Endothelial cell of umbilical vein (primary cell): Measurements from ENCODE around the gene DUOX2. TPM values are rescaled to one million over a fixed set of nuclear protein-coding genes. Genes with fewer than 3 reads are reported as not detected.

Source experiments
- BruUV-seq: library from RNA; stranded (reverse); fragments of 400-500 nt; replicated peaks from 2 replicates; lab custom pipeline; 2021; lab: Mats Ljungman, UMichigan
- CTCF ChIA-PET: fragments of 300-600, 350-600 bp; sonication (Branson Sonifier 250); formaldehyde crosslinking; loops from one replicate; lab custom pipeline; 2021; ENCODE audit warnings: antibody characterized with exemption, inconsistent platforms; lab: Charles Lee
- POLR2A ChIA-PET: fragments of 300-600, 350-600 bp; sonication (Branson Sonifier 250); formaldehyde crosslinking; loops from one replicate; lab custom pipeline; 2021; ENCODE audit warnings: antibody characterized with exemption, inconsistent platforms; lab: Charles Lee
- DNase-seq: peaks from one replicate; pipeline ENCODE4 v3.0.0-alpha.2; 2011; ENCODE audit warnings: low read depth, low spot score
- FAIRE-seq: peaks from 2 replicates; lab custom pipeline; 2011; peaks lifted over from hg19 to GRCh38; lab: Jason Lieb, UNC
- H2AFZ ChIP-seq: 2 replicates; pipeline ENCODE4 v1.6.0; 2012; ENCODE audit warnings: low read depth, low read length, control low read depth, inconsistent platforms
- H3K27ac ChIP-seq: 2 replicates; pipeline ENCODE4 v1.5.1; 2011; ENCODE audit warnings: low read depth, mild to moderate bottlenecking, control low read depth, low read length, moderate library complexity; ENCODE audit not compliant: insufficient read depth
- H3K27me3 ChIP-seq, 2 experiments: 2 replicates each; pipeline versions ENCODE4 v1.6.0 to v1.6.1; 2011; ENCODE audit warnings: low read length in 2 of 2, mixed read lengths in 1 of 2; ENCODE audit not compliant: control insufficient read depth in 2 of 2, insufficient read depth in 2 of 2
- H3K36me3 ChIP-seq, 2 experiments: 2 replicates in 1 of 2; 3 replicates in 1 of 2; pipeline ENCODE4 v1.5.1; 2011; ENCODE audit warnings: low read length in 2 of 2, mild to moderate bottlenecking in 1 of 2, moderate library complexity in 1 of 2; ENCODE audit not compliant: control insufficient read depth in 2 of 2, insufficient read depth in 2 of 2; ENCODE audit errors: extremely low read depth in 1 of 2
- H3K4me1 ChIP-seq: 3 replicates; pipeline ENCODE4 v1.5.1; 2011; ENCODE audit warnings: mild to moderate bottlenecking, low read length; ENCODE audit not compliant: control insufficient read depth, insufficient read depth; ENCODE audit errors: extremely low read depth
- H3K4me2 ChIP-seq: 2 replicates; pipeline ENCODE4 v1.6.1; 2011; ENCODE audit warnings: low read length, control low read depth, mixed read lengths; ENCODE audit not compliant: insufficient read depth
- H3K4me3 ChIP-seq, 3 experiments: fragments of 200-600 bp in 1 of 3; sonication (generic), shearing (Covaris generic) in 1 of 3; replicated peaks in 1 of 3; 2 replicates each; pipeline ENCODE4 v1.5.1; 2011 to 2016; ENCODE audit warnings: control low read depth in 3 of 3, low read length in 3 of 3, mild to moderate bottlenecking in 2 of 3, inconsistent platforms in 1 of 3, low read depth in 1 of 3, moderate library complexity in 1 of 3; ENCODE audit not compliant: insufficient read depth in 1 of 3
- H3K79me2 ChIP-seq: 2 replicates; pipeline ENCODE4 v1.6.0; 2012; ENCODE audit warnings: low read length, inconsistent platforms; ENCODE audit not compliant: control insufficient read depth, insufficient read depth
- H3K9ac ChIP-seq: replicated peaks from 2 replicates; pipeline ENCODE3; 2011; ENCODE audit warnings: low read length, control low read depth; ENCODE audit not compliant: insufficient read depth; ENCODE audit errors: extremely low read depth
- H3K9me1 ChIP-seq: replicated peaks from 3 replicates; pipeline ENCODE4 v1.6.0; 2011; ENCODE audit warnings: mild to moderate bottlenecking, low read length; ENCODE audit not compliant: control insufficient read depth, insufficient read depth; ENCODE audit errors: extremely low read depth
- H3K9me3 ChIP-seq: replicated peaks from 2 replicates; pipeline ENCODE4 v1.5.1; 2012; ENCODE audit warnings: low read length, inconsistent platforms; ENCODE audit not compliant: control insufficient read depth, insufficient read depth
- H4K20me1 ChIP-seq: replicated peaks from 2 replicates; pipeline ENCODE3; 2011; ENCODE audit warnings: mild to moderate bottlenecking, low read length; ENCODE audit not compliant: control insufficient read depth, insufficient read depth; ENCODE audit errors: extremely low read depth
- EZH2 ChIP-seq: IDR thresholded peaks from 2 replicates; pipeline ENCODE4 v1.6.1; 2012; ENCODE audit warnings: borderline replicate concordance, low read depth, mild to moderate bottlenecking, moderate library complexity, low read length, inconsistent platforms; ENCODE audit not compliant: severe bottlenecking
- FOS ChIP-seq: IDR thresholded peaks from 2 replicates; pipeline ENCODE4 v1.6.1; 2011; ENCODE audit warnings: mild to moderate bottlenecking, low read length, moderate library complexity, borderline replicate concordance; ENCODE audit not compliant: insufficient read depth
- GATA2 ChIP-seq: IDR thresholded peaks from 2 replicates; pipeline ENCODE4 v1.7.0; 2011; ENCODE audit warnings: low read depth, mild to moderate bottlenecking, moderate library complexity, mixed read lengths, low read length; ENCODE audit not compliant: insufficient read length, insufficient read depth
- JUN ChIP-seq: IDR thresholded peaks from 2 replicates; pipeline ENCODE4 v1.6.1; 2011; ENCODE audit warnings: borderline replicate concordance, low read depth; ENCODE audit not compliant: insufficient read length, insufficient read depth
- MYC ChIP-seq: IDR thresholded peaks from one replicate; pipeline ENCODE4 v1.6.1; 2011; ENCODE audit warnings: mild to moderate bottlenecking, low read depth, low read length
- POLR2A ChIP-seq: IDR thresholded peaks from 2 replicates; pipeline ENCODE4 v1.6.1; 2012; ENCODE audit warnings: low read depth, mild to moderate bottlenecking, control low read depth, low read length
- POLR2AphosphoS5 ChIP-seq: IDR thresholded peaks from 2 replicates; pipeline ENCODE4 v1.6.1; 2012; ENCODE audit warnings: low read depth, mild to moderate bottlenecking, control low read depth, low read length, moderate library complexity; ENCODE audit not compliant: insufficient read depth
- dilution Hi-C: fragments of 300-500 bp; cut with MboI; formaldehyde crosslinking; loops from one replicate; pipeline ENCODE4 v1.15.0; 2019; ENCODE audit warnings: low sequenced_read_pairs; ENCODE audit not compliant: extremely low pct_ligation_motif_present
- intact Hi-C: fragments of 100-400 bp; cut with micrococcal nuclease; formaldehyde crosslinking; loops from one replicate; pipeline ENCODE4 v1.10.0; 2022
- polyA plus RNA-seq, 4 experiments: library from polyadenylated mRNA; depleted of rRNA in 3 of 4; stranded (reverse) in 3 of 4; unstranded in 1 of 4; fragments of >200 nt; gene quantifications; 2 replicates each; pipeline versions ENCODE4 v1.2.1 to v1.2.3, GENCODE V29; 2011 to 2012; ENCODE audit warnings: missing spikeins in 1 of 4
- total RNA-seq: library from RNA; stranded (reverse); gene quantifications from 2 replicates; pipeline ENCODE4 v1.2.3, GENCODE V29; 2021
- TF ChIP-seq, protein P1 (sequence below): IDR thresholded peaks from 2 replicates; pipeline ENCODE4 v1.6.1; 2011; ENCODE audit not compliant: insufficient read depth, insufficient read length
- TF ChIP-seq, protein P2 (sequence below), 2 donors: IDR thresholded peaks; 1 replicate in 1 of 2; 2 replicates in 1 of 2; pipeline ENCODE4 v1.5.1; 2011; ENCODE audit warnings: low read length in 2 of 2, mild to moderate bottlenecking in 2 of 2, moderate library complexity in 2 of 2, control low read depth in 1 of 2, inconsistent platforms in 1 of 2, low read depth in 1 of 2; ENCODE audit not compliant: insufficient read depth in 1 of 2; ENCODE audit errors: extremely low read depth in 1 of 2

DUOX2 gene
- total and polyA plus RNA-seq, 2 donors (not counting 3 experiments of a cell fraction or from before 2014, with no cell fraction given) = 0.01 TPM; not detected in 1

DNA sequence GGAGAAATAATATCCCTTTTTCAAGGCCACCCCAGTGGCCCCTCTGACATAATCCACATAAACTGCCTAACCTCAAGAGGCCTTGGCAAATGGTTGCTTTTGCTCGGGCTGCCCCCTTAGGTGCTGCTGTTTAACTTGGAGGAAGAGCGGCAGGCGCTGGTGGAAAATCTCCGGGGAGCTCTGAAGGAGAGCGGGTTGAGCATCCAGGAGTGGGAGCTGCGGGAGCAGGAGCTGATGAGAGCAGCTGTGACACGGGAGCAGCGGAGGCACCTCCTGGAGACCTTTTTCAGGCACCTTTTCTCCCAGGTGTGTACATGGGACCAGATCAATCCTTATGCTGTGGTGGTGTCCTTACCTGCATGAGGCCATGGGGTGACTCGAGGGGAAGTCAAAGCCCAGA, 30.8 kb upstream of the DUOX2 start:
- H2AFZ ChIP-seq = no peak overlapping the region
- no peaks in the 10 kb centered on the region for H3K27me3 ChIP-seq
- H3K9ac ChIP-seq = no peak overlapping the region
- FAIRE-seq (no peak), DNase-seq (no peak)
- H3K36me3 ChIP-seq = no peaks in the 10 kb centered on the region
- H3K79me2 ChIP-seq = no peaks in the 10 kb centered on the region
- no TSS peak for BruUV-seq
- CTCF ChIA-PET = interaction anchor here (1.3 to 3.6 kb wide), 2 partner anchors 12 to 27 kb away, joined by 5 to 9 read pairs; no protein-coding TSS in a partner anchor
- H3K4me1 ChIP-seq = no peaks in the 10 kb centered on the region
- H4K20me1 ChIP-seq = no peaks in the 10 kb centered on the region
- TF ChIP-seq EZH2 (no peak), FOS (no peak), POLR2A (no peak), GATA2 (no peak), JUN (no peak), POLR2AphosphoS5 (no peak), MYC (no peak)
- TF ChIP-seq, protein P1, sequence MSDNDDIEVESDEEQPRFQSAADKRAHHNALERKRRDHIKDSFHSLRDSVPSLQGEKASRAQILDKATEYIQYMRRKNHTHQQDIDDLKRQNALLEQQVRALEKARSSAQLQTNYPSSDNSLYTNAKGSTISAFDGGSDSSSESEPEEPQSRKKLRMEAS = no peak
- TF ChIP-seq, protein P2, sequence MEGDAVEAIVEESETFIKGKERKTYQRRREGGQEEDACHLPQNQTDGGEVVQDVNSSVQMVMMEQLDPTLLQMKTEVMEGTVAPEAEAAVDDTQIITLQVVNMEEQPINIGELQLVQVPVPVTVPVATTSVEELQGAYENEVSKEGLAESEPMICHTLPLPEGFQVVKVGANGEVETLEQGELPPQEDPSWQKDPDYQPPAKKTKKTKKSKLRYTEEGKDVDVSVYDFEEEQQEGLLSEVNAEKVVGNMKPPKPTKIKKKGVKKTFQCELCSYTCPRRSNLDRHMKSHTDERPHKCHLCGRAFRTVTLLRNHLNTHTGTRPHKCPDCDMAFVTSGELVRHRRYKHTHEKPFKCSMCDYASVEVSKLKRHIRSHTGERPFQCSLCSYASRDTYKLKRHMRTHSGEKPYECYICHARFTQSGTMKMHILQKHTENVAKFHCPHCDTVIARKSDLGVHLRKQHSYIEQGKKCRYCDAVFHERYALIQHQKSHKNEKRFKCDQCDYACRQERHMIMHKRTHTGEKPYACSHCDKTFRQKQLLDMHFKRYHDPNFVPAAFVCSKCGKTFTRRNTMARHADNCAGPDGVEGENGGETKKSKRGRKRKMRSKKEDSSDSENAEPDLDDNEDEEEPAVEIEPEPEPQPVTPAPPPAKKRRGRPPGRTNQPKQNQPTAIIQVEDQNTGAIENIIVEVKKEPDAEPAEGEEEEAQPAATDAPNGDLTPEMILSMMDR (IDR thresholded peaks at IDR 0.05; ENCODE audit: extremely low read depth in 1 of 2, insufficient read depth in 1 of 2, low read depth in 1 of 2, low read length in 2 of 2) = no peak
- intact Hi-C loops = no loop called here
- POLR2A ChIA-PET = no interaction called here
- H3K27ac ChIP-seq = no peak overlapping the region
- H3K4me3 ChIP-seq = no peak overlapping the region
- H3K9me3 ChIP-seq = no peaks in the 10 kb centered on the region
- dilution Hi-C loops = no loop called here
- no peaks in the 10 kb centered on the region for H3K9me1 ChIP-seq
- no peak overlapping the region for H3K4me2 ChIP-seq
